Bronchial epithelial cell (primary cell): ENCODE results near the gene LSM12. TPM values are rescaled to one million over a fixed set of nuclear protein-coding genes. Genes with fewer than 3 reads are reported as not detected.
"Not testable (repeated sequence)": the region's sequence is repeated elsewhere in the genome, so short reads cannot be mapped to it uniquely, and the experiment has no call there.

Experiments used
- DNase-seq: peaks from one replicate; pipeline ENCODE4 v3.0.0-alpha.2; 2010; ENCODE audit warnings: low read depth
- FAIRE-seq: peaks from 2 replicates; lab custom pipeline; 2011; peaks lifted over from hg19 to GRCh38; lab: Jason Lieb, UNC
- H3K27me3 ChIP-seq: 2 replicates; pipeline ENCODE4 v1.5.1; 2011; ENCODE audit warnings: low read length; ENCODE audit not compliant: control insufficient read depth, insufficient read depth
- H3K36me3 ChIP-seq: 2 replicates; pipeline ENCODE4 v1.5.1; 2011; ENCODE audit warnings: low read length; ENCODE audit not compliant: control insufficient read depth, insufficient read depth
- H3K4me3 ChIP-seq: 2 replicates; pipeline ENCODE4 v1.5.1; 2011; ENCODE audit warnings: mild to moderate bottlenecking, low read depth, low read length, control low read depth
- CTCF ChIP-seq: IDR thresholded peaks from 2 replicates; pipeline ENCODE4 v1.5.1; 2011; ENCODE audit warnings: mild to moderate bottlenecking, moderate library complexity, low read length, control low read depth, inconsistent platforms; ENCODE audit not compliant: insufficient read depth, severe bottlenecking
- total RNA-seq: library from RNA; depleted of rRNA; stranded (reverse); fragments of >200 nt; gene quantifications from 2 replicates; pipeline ENCODE4 v1.2.1, GENCODE V29; 2014

The LSM12 gene
- total RNA-seq, 1 donor from 2014 or later = 20.3 TPM

GRCh38 chr17:44108440-44109311 lies 42.2 kb upstream of the LSM12 start:
- DNase-seq (no peak), FAIRE-seq (no peak)
- Histone ChIP-seq H3K36me3 (peaks cover 1% of the 10 kb centered on the region), H3K27me3 (no peaks in the 10 kb centered on the region), H3K4me3 (no peak overlapping the region)
- TF ChIP-seq CTCF = no peak

GRCh38 chr17:44106801-44107200 lies 40.3 kb upstream of the LSM12 start:
- Histone ChIP-seq H3K4me3 (no peak overlapping the region), H3K27me3 (no peaks in the 10 kb centered on the region), H3K36me3 (peaks cover 1% of the 10 kb centered on the region)
- TF ChIP-seq CTCF = no peak
- DNase-seq (no peak), FAIRE-seq (no peak)

- Histone ChIP-seq H3K27me3 (no peaks in the 10 kb centered on the region), H3K4me3 (no peak overlapping the region), H3K36me3 (peaks cover 1% of the 10 kb centered on the region)
- FAIRE-seq (no peak), DNase-seq (no peak)
- no peak for TF ChIP-seq CTCF
Observed at GRCh38 chr17:44105941-44106340, 39.5 kb upstream of the LSM12 start.

- FAIRE-seq = no peak
- DNase-seq = no peak
- H3K36me3 ChIP-seq = peaks cover under 1% of the 10 kb centered on the region
Observed at GRCh38 chr17:44105483-44105882, 39.0 kb upstream of the LSM12 start.

GRCh38 chr17:44102849-44103622 lies 36.6 kb upstream of the LSM12 start:
- no peaks in the 10 kb centered on the region for H3K36me3 ChIP-seq
- no peaks in the 10 kb centered on the region for H3K27me3 ChIP-seq
- DNase-seq = peak; percentile 39
- no peak for TF ChIP-seq CTCF
- peak; percentile 94 for FAIRE-seq
- no peak overlapping the region for H3K4me3 ChIP-seq

More at GRCh38 chr17:44105483-44105882, 39.0 kb upstream of the LSM12 start:
- TF ChIP-seq CTCF = no peak
- Histone ChIP-seq H3K27me3 (no peaks in the 10 kb centered on the region), H3K4me3 (no peak overlapping the region)

GRCh38 chr17:44101858-44102257 lies 35.4 kb upstream of the LSM12 start:
- not testable (repeated sequence) for FAIRE-seq, DNase-seq

More at GRCh38 chr17:44101858-44102257, 35.4 kb upstream of the LSM12 start:
- H3K27me3 ChIP-seq, H3K4me3 ChIP-seq, H3K36me3 ChIP-seq: not testable (repeated sequence)
